RPMI7951 (cell line): ENCODE measurements around the gene LIPT2. TPM values are rescaled to one million over a fixed set of nuclear protein-coding genes. Genes with fewer than 3 reads are reported as not detected.

Experiments
- DNase-seq: peaks from one replicate; pipeline ENCODE4 v3.0.0-alpha.2; 2012; ENCODE audit warnings: low read depth
- total RNA-seq: library from RNA; depleted of rRNA; stranded (reverse); fragments of >200 nt; shearing (Covaris generic); gene quantifications from 2 replicates; pipeline ENCODE4 v1.2.3, GENCODE V29; 2014

Gene LIPT2
- total RNA-seq, 1 experiment from 2014 or later = 5.4 TPM

GRCh38 chr11:74504100-74504691, 10.7 kb upstream of the LIPT2 start:
- peak; percentile 4 for DNase-seq

GRCh38 chr11:74494916-74495315, 1.4 kb upstream of the LIPT2 start:
- DNase-seq = no peak

DNA sequence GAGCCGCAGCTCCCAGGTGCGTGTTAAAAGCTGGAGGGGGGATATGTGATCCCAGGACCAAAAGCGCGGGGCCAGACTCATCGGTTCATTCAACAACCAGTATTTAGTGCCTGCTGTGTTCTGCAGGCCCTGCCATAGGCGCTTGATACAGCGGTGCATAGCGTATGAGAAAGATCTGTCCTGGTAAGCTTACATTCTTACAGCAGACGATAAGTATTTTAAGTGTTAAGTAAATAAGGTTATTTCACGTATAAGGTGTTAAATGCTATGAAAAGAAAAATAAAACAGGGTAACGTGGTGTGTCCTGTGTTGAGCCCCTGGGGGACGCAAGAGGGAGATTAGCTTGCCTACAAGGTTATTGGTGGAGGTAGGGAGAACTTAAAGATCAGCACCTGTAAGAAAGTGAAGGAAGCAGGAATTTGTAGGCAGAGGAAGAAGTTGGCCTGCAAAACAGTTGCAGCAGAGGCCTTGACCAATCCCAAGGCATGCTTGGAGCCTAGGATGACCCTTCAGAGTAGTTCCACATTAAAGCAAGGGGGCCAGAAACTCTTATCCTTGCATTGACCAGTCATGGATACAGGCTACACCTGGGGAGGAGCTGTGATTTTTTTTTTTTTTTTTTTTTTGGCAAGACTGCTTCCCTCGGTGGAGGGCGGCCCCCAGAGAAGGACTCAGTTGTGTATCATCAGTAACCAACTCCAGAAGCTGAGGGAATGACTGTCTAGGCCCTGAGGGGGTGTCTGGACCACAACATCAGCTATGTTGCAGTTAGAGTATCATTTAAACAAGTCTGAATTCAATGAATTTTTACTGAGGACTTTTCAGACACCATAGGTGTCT, 487 bp upstream of the LIPT2 start:
- DNase-seq = peak; percentile 88

DNA sequence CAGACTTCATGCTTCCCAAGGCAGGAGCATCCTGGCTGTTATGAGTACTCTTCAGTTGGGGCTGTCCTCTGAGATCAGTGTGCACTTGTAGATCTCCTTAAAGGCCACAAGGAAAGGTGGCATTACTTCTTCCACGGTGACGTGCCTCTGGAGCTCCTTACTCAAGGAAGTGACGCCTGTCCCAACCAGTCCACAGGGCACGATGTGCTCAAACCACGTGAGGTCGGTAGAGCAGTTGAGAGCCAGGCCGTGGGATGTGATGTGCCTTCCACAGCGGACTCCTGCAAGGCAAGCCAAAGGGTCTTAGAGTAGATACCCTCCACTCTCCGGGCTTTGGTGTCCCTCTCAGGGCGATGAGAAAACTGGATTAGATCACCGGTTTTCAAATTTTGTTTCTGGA, 1.4 kb downstream of the LIPT2 start:
- DNase-seq = peak; percentile 53

DNA sequence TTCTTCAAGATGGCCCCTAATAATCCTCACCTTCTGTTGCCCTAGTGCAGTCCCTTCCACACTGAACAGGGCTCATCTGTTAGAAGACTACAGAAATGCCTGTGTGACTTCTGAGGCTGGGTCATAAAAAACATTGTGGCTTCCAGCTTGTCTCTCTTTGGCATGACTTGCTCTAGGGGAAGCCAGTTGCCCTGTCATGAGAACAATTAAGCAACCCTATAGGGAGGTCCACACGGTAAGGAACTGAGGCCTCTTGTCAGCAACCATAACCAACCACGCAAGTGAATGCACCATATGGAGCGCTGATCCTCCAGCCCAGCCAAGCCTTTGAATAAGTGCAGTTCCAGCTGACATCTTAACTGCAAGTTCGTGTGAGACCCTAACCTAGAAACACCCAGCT, 2.6 kb downstream of the LIPT2 start:
- no peak for DNase-seq

GRCh38 chr11:74487875-74488274, 5.6 kb downstream of the LIPT2 start:
- peak; percentile 46 for DNase-seq

DNA sequence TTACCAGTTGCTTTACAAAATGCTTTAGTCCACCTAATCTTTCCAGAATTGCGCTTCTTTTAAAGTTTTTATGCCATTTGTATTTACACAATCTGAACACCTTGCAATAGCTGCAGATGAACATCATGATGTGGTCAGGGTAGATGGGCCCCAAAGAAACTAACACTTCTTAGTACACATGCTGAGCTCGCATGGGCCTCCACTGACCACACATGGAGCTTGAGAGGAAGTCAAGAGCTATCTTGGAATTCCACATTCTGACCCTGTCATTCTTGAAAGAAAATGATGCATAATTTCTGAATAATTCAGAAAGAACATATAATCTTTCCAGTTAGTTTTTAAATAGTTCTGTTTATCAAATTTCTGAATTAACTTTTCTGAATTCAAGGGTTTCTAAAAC, 7.7 kb downstream of the LIPT2 start:
- no peak for DNase-seq

DNA sequence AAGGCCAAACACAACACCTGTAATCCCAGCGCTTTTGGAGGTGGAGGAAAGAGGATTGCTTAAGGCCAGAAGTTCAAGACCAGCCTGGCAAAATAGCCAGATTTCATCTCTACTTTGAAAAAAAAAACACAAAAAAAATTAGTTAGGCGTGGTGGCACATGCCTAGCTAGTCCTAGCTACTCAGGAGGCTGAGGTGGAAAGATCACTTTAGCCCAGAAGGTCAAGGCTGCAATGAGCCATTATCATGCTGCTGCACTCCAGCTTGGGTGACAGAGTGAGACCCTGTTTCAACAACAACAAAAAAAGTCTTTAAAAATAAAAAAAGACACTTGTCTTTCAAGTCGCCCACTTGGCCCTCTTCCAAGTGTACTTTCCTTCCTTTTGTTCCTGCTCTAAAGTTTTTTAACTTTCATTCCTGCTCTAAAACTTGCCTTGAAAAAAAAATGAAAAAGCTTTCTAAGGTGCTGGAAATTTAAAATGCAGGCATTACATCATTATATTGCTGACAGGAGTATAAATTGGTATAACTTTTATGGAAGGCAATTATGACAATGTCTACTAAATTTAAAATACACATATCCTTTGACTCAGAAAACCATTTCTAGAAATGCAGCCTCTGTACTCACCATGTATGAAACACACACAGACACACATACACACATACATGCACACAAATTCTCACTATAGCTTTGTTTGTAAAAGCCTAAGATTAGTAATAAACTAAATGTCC, 12.7 kb downstream of the LIPT2 start:
- no peak for DNase-seq

- DNase-seq = no peak
These were observed 13.8 kb downstream of the LIPT2 start for GRCh38 chr11:74479732-74480123.

GRCh38 chr11:74478877-74479731, 14.4 kb downstream of the LIPT2 start:
- no peak for DNase-seq

GRCh38 chr11:74476536-74476935, 17.0 kb downstream of the LIPT2 start:
- DNase-seq = no peak

DNA sequence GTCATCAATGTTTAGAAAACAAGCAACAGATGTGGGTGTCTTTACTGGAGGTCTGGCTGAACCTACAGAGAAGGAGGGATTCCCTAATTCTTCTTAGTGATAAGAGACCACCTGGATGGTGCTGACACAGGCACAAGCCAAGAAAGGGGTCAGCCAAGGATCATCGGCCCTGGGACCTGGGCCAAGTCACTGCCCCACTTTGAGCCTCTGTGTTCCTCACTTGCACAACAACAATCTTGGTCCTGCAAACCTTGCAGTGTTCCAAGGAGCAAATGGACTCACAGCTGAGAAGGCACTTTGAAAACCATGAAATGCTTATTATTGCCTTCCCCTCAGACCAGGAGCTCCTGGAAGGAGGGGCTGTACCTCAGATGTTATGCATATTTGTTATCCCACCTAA, 19.2 kb downstream of the LIPT2 start:
- DNase-seq = no peak

DNA sequence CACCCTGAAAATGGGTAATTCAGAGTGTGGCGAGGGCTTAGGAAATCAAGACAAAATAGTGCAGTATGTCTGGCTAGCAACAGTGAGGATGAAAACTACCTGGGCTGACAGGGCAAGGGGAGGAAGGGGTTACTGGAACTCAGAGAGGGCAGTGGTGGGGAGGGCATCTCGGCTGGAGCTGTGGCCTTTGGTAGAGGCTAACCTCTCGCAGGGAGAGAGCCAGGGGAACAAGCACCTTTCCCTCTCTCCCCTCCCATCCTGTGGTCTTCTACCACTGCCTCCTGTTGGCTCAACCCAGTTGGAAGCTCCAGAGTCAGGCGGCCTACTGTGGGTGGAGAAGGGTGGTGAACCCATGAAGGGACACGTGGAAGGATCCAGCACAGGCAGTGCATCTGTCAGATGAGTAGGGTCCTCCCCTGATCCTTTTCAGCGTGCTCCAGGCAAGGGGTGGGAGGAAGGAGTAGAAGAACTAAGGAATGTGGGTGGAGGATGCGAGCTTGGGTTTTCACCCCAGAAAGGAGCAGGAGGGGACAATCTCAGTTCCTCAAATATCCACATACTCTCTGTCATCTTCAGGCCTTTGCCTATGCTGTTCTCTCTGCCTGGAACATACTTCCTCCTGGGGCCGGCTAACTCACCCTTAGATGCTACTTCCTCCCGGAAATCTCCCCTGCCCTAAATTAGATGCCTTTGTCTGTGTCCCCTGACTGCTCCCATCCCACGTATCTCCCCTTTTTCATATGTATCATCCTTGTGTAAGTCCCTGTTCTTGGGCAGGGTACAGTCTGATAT, 19.9 kb downstream of the LIPT2 start:
- DNase-seq = no peak

DNA sequence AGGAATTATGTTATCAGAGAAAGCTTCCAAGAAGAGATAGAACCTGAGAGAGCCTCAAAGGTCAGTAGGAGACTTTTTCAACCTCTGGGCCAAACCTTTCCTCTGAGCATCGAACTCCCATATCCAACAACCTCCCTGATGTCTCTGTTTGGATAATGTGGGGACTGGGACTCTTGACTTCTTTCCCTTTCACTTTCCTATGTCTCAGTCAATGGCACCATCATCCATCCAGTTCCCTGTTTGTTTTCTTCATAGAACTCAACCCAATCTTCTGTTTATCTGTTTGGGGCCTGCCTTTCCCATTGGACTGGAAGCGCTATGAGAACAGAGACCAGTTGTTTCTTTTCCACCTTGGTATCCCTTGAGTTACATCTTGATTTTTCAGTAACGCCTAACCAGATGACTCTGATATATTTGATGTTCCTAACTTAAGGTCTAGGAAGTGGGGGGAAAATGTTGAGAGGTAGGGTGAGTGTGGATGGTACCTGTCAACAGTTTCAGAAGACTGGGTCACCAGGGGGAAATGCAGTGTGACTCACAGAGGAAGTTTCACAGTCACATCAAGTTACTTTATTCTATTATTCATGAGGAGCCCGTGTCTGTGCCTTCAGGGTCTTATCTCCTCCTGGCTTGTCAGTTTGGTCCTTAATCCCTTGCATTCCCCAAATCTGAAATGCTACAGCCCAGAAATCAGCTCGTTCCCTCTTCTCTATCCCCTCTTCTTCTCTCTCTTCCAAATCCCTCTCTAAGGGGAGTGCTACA, 21.7 kb downstream of the LIPT2 start:
- DNase-seq = no peak

DNA sequence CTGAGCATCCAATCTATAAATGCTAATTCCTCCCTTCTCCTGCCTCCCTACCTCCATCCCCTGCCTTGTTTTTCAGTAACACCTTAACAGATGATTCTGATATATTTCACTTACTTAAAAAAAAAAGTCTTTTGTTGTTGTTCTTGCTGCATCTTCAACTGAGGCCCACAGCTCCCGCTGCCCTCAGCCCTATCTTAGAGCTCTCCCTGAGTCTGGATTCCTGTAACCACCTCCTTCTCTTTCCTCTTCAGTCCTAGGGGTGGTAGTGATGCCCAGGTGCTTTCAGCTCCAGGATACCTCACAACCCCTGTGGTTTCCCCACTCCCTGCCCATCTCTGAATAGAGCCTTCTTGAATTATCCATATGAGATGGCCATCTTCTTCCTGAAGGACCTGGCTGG, 22.5 kb downstream of the LIPT2 start:
- DNase-seq = no peak

DNA sequence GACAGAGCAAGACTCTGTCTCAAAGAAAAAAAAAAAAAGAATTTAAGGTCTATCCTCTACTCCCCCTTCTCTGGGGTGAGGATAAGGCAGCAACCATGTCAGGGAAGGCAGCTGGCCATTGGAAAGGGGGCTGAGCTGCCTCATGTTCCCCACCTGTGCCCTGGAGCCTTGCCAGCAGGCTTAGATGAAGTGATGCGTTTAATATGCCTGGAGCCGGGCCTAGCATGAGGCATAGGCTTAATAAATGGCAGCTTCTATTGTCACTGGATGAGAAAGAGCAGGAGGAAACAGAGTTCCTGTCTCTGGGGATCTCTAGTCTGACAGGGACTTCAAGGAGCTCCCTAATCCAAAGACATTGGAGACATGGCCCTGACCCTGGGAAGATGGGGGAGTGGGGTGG, 23.0 kb downstream of the LIPT2 start:
- DNase-seq = no peak

- DNase-seq = no peak
These were observed 24.6 kb downstream of the LIPT2 start for GRCh38 chr11:74468936-74469335.

DNA sequence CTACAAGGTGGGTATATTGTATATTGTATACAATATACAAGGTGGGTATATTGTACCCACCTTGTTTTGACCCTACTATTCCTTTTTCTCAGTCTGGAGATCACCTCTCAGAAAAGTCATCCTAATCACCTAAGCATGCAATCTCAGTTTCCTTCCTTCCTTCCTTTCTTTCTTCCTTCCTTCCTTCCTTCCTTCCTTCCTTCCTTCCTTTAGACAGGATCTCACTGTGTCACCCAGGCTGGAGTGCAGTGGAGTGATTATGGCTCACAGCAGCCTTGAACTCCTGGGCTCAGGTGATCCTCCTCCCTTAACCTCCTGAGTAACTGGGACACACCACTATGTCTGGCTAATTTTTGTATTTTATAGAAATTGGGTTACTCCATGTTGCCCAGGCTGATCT, 25.0 kb downstream of the LIPT2 start:
- DNase-seq = no peak

GRCh38 chr11:74468058-74468457, 25.5 kb downstream of the LIPT2 start:
- DNase-seq = no peak
